Measurements from ENCODE around the gene MYLK3. TPM values are rescaled to one million over a fixed set of nuclear protein-coding genes. Genes with fewer than 3 reads are reported as not detected.

MYLK3 gene
- total RNA-seq, 1 donor from 2014 or later, result 0.33 TPM

- DNase-seq (ENCODE audit: low read depth, low spot score), result no peak
- Mint-ChIP-seq H3K9me3 (no peaks in the 10 kb centered on the region), H3K36me3 (ENCODE audit: low read depth) (no peaks in the 10 kb centered on the region), H3K4me1 (no peaks in the 10 kb centered on the region), H3K27ac (ENCODE audit: unreplicated experiment) (no peak overlapping the region), H3K4me3 (no peak overlapping the region), H3K27me3 (ENCODE audit: low read depth) (no peaks in the 10 kb centered on the region)
- no peak for TF ChIP-seq CTCF (conservative IDR thresholded peaks at IDR 0.05)
These were observed 38.6 kb downstream of the MYLK3 start for GRCh38 chr16:46709469-46710005.

DNA sequence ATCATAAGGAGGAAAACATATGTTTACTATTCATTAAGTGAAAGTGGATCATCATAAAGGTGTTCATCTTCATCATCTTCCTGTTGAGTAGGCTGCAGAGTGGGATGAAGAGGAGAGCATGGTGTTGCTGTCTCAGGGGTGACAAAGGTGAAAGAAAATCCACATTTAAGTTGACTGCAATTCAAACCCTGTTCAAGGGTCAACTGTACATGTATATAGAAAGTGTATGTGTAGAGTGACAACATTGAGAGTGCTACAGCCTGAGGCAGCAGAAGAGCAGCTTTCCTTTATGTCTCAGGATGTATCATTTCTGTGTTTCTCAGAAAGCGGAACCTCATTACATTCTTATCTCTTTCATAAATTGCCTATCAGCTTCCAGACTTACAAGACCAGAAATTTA, 41.5 kb downstream of the MYLK3 start:
- TF ChIP-seq CTCF (conservative IDR thresholded peaks at IDR 0.05), result no peak
- H3K27me3 Mint-ChIP-seq (ENCODE audit: low read depth), result no peaks in the 10 kb centered on the region
- no peak for DNase-seq (ENCODE audit: low read depth, low spot score)
- peaks cover 4% of the 10 kb centered on the region for H3K36me3 Mint-ChIP-seq (ENCODE audit: low read depth)
- no peaks in the 10 kb centered on the region for H3K9me3 Mint-ChIP-seq
- H3K4me3 Mint-ChIP-seq, result no peak overlapping the region
- no peaks in the 10 kb centered on the region for H3K4me1 Mint-ChIP-seq
- H3K27ac Mint-ChIP-seq (ENCODE audit: unreplicated experiment), result no peak overlapping the region

DNA sequence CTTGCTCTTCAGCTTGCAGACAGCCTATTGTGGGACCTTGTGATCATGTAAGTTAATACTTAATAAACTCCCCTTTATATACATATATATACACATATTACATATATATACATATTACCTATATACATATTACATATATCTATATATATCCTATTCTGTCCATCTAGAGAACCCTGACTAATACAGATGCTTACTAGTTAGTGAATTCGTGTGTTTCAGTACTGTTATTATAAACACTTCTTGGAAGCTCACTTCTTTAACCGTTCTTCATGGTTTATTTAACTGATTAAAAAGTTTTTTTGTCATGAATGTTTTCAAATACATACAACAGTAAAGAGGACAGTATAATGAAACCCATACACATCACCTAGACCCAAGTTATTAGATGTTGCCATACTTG, 46.1 kb downstream of the MYLK3 start:
- Mint-ChIP-seq H3K4me1 (no peaks in the 10 kb centered on the region), H3K4me3 (no peak overlapping the region), H3K9me3 (no peaks in the 10 kb centered on the region), H3K27ac (ENCODE audit: unreplicated experiment) (no peak overlapping the region), H3K27me3 (ENCODE audit: low read depth) (no peaks in the 10 kb centered on the region), H3K36me3 (ENCODE audit: low read depth) (peaks cover 9% of the 10 kb centered on the region)
- DNase-seq (ENCODE audit: low read depth, low spot score), result no peak
- TF ChIP-seq CTCF (conservative IDR thresholded peaks at IDR 0.05), result no peak

DNA sequence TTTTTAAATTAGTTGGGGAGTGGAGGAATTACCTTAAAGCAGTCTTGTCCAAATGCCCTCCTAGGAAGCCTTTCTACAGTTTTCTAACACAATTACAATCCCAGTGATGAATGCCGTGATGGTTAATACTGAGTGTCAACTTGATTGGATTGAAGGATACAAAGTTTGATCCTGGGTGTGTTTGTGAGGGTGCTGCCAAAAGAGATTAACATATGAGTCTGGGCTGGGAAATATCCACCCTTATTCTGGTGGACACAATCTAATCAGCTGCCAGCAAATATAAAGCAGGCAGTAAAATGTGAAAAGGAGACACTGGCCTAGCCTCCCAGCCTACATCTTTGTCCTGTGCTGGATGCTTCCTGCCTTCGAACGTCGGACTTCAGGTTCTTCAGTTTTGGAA, 46.5 kb downstream of the MYLK3 start:
- no peaks in the 10 kb centered on the region for H3K9me3 Mint-ChIP-seq
- TF ChIP-seq CTCF (conservative IDR thresholded peaks at IDR 0.05), result no peak
- H3K4me3 Mint-ChIP-seq, result no peak overlapping the region
- H3K36me3 Mint-ChIP-seq (ENCODE audit: low read depth), result peaks cover 9% of the 10 kb centered on the region
- H3K4me1 Mint-ChIP-seq, result no peaks in the 10 kb centered on the region
- no peak for DNase-seq (ENCODE audit: low read depth, low spot score)
- H3K27ac Mint-ChIP-seq (ENCODE audit: unreplicated experiment), result no peak overlapping the region
- H3K27me3 Mint-ChIP-seq (ENCODE audit: low read depth), result no peaks in the 10 kb centered on the region

- DNase-seq (ENCODE audit: low read depth, low spot score), result no peak
- no peak overlapping the region for H3K4me3 Mint-ChIP-seq
- no peak overlapping the region for H3K27ac Mint-ChIP-seq (ENCODE audit: unreplicated experiment)
- no peaks in the 10 kb centered on the region for H3K4me1 Mint-ChIP-seq
- no peak for TF ChIP-seq CTCF (conservative IDR thresholded peaks at IDR 0.05)
- no peaks in the 10 kb centered on the region for H3K27me3 Mint-ChIP-seq (ENCODE audit: low read depth)
- no peaks in the 10 kb centered on the region for H3K9me3 Mint-ChIP-seq
- peaks cover 18% of the 10 kb centered on the region for H3K36me3 Mint-ChIP-seq (ENCODE audit: low read depth)
These were observed 48.1 kb downstream of the MYLK3 start for GRCh38 chr16:46700048-46700447.

- H3K27ac Mint-ChIP-seq (ENCODE audit: unreplicated experiment), result no peak overlapping the region
- peak overlapping the region; percentile 27 for H3K4me3 Mint-ChIP-seq
- H3K36me3 Mint-ChIP-seq (ENCODE audit: low read depth), result peaks cover 23% of the 10 kb centered on the region
- H3K27me3 Mint-ChIP-seq (ENCODE audit: low read depth), result no peaks in the 10 kb centered on the region
- no peak for TF ChIP-seq CTCF (conservative IDR thresholded peaks at IDR 0.05)
- DNase-seq (ENCODE audit: low read depth, low spot score), result no peak
- no peaks in the 10 kb centered on the region for H3K9me3 Mint-ChIP-seq
- peaks cover 5% of the 10 kb centered on the region for H3K4me1 Mint-ChIP-seq
These were observed 51.2 kb downstream of the MYLK3 start for GRCh38 chr16:46696957-46697356.
